NCI-H524 treated with DMSO at 0.1 percent for 48 hours (cell line): ENCODE measurements around the gene FXYD7.
"Not testable (repeated sequence)": the region's sequence is repeated elsewhere in the genome, so short reads cannot be mapped to it uniquely, and the experiment has no call there.

Source experiments
- DNase-seq: peaks from one replicate; lab custom pipeline; 2025; lab: John Stamatoyannopoulos, UW

Gene FXYD7, protein sequence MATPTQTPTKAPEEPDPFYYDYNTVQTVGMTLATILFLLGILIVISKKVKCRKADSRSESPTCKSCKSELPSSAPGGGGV

DNA sequence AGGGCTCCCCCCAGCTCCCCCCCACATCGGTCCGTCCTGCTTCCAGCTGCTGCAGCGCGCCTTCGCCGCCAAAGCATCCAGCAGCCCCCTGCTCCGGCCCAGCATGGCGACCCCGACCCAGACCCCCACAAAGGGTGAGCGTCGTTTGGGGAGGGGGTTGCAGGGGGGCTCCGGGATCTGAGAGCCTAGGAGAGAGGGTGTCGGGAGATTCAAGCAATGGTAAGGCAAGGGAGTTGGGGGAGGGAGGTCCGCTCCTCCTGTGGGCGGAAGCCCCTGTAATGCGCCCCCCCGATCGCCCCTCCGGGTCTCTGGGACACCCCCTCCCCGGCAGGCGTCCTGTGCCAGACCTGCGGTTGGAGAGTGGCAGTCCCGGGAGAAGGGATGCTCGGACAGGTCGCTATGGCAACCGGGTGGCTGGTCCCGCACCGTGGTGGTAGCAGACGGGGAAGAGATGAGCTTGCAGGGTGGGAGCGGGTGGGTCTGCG lies at the start of gene FXYD7:
TSS of gene FXYD7 (plus strand) at position 25 of the 485 bp plus-strand sequence. CDS start at position 104, 79 bp downstream.
- DNase-seq = no peak

DNA sequence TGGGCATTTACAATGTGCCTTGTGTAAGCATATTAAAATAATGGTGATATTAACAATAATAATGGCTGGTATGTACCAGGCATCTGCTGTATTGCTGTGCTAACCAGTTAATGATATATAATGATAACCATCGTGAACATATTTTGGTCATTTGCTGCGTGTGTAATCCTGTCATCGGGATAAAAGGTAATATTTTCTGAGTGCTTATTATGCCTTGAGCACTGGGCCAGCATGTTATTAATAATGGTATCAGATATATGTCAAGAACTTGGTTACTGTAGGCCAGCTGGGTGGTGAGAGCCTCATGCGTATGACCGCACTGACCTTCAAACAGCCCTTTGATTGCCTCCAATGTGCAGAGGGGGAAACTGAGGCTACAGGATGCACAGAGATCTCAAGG lies 49.6 kb upstream of the FXYD7 start:
- no peak for DNase-seq

DNA sequence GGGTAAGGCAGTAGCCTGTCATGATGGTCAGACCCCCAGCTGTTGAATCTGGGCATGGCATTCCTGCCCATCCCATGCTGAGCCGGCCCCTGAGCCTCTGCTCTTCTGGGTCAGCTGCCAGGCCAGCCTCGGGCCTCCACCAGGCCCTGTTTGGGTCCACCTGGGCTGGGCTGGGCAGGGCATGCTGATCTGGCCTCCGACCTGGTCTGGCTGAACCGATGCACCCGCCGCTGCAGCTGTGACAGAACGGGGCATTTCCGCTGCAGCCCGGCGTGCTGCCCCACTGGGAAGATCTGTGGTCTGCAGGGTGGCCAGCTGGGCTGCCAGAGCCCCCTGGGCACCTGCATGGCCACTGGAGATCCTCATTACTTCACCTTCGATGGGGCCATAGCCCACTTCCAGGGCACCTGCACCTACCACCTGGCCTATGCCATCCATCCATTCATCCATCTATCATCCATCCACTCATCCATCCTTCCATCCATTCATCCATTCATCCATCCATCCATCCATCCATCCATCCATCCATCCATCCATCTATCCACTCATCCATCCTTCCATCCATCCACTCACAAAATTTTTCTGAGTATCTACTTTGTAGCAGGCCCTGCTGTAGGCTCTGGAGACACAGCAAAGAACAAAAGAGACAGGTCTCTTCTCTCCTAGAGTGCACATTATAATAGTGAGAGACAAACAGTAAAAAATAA lies 49.0 kb upstream of the FXYD7 start:
- no peak for DNase-seq

DNA sequence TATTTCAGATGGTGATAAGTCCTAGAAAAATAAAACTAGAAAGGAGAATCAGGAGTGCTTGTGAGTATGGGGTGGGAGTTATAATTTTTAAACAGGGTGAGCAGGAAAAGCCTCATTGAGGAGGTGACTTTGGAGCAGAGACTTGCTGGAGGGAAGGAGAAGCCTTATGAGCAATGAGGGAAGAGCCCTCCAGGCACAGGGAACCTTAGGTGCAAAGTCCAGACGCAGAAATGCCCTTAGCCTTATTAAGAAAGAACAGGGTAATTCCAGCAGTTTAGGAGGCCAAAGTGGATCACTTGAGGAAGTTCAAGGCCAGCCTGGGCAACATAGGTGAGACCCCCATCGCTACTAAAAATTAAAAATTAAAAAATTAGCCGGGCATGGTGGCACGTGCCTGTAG lies 48.4 kb upstream of the FXYD7 start:
- no peak for DNase-seq

DNA sequence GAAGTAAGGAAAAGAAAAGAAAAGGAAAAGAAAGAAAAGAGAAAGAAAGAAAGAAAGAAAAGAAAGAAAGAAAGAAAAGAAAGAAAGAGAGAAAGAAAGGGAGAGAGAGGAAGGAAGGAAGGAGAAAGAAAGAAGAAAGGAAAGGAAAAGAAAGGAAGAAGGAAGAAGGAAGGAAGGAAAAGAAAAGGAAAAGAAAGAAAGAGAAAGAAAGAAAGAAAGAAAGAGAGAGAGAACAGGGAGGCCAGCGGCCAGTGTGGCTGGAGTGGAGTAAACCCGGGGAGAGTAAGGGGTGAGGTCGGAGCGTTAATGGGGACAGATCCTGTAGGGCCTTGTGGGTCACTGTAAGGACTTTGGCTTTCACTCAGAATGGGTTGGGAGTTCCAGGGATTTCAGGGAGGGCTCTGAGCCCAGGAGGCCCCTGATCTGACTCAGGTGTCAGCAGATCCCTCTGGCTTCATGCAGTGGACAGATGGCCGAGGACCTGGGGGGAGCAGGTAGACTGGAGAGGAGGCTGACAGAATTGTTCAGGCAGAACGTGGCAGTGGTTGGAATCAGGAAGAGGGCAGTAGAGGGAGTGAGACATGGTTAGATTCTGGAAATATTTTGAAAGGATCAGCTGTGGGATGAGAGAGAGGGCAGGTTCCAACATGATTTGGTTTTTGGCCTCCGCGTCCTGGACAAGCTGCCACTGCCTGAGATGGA lies 47.2 kb upstream of the FXYD7 start:
- peak; percentile 10 for DNase-seq

DNA sequence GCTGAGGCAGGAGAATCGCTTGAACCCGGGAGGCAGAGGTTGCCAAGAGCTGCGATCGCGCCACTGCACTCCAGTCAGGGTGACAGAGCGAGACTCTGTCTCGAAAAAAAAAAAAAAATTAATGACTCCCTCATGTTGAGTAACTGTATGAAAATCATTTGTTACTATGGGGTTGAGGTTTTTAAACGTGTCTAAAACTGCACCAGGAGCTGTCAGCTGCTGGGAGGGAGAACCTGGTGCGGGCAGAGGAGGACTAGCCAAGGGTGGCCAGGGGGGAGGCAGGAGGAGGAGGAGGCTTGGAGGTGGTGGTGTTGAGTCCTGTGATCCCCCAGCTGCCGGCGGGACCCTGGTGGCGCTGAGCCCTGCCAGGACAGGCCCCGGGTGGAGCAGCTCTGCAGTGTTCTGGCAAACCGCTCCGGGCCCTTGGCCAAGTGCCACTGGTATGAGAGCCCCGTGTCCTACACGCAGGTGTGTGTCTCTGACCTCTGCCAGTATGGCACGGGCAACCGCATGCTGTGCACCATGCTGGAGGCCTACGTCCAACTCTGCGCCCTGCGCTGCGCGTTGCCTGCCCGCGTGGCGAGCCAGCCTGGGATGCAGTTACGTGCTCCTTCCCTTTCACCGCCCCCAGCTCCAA lies 44.5 kb upstream of the FXYD7 start:
- DNase-seq = no peak

DNA sequence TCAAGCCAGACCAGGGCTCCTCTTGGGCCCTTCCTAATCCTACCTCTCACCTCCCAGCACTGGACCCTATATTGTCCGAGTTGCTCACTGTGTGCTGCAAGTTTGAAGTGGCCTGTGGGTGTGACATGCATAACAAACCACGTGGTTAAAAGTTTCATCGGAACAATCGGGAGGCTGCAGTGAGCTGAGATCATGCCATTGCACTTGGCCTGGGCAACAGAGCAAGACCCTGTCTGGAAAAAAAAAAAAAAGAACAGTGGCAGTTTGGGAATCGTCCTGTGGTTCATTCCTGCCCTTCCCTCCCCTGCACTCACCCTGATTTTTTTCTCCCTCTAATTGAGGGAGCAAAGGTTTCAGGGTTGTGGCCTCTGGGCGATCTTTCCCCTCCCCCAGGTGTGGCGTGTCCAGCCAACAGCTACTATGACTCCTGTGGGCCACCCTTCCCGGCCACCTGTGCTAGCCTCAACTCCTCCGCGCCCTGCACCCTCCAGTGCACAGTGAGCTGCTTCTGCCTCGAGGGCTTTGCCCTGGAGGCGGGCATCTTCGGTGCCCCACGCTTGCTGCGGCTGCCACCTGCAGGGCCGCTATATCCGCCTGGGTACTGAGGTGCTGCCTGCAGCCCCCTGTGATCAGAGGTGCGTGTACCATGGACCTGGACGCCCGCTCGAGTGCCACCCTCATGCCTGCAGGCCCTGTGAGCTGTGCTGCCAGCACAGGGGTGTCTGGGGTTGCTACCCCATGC lies 43.7 kb upstream of the FXYD7 start:
- DNase-seq = no peak

DNA sequence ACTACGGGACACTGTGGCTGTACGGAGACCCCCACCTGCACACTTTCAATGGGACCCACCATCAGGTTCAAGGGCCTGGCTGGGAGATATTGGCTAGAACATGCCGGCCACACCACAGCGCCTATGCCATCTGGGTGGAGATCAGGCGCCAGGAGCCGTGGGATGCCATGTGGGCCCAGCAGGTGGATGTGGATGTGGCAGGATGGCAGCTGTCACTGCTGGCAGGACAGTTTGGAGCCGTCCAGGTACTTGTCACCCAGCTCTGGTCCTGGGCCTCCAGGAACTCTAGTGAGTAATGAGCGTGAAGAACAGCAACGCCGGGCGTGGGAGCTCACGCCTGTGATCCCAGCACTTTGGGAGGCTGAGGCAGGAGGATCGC lies 43.2 kb upstream of the FXYD7 start:
- no peak for DNase-seq

DNA sequence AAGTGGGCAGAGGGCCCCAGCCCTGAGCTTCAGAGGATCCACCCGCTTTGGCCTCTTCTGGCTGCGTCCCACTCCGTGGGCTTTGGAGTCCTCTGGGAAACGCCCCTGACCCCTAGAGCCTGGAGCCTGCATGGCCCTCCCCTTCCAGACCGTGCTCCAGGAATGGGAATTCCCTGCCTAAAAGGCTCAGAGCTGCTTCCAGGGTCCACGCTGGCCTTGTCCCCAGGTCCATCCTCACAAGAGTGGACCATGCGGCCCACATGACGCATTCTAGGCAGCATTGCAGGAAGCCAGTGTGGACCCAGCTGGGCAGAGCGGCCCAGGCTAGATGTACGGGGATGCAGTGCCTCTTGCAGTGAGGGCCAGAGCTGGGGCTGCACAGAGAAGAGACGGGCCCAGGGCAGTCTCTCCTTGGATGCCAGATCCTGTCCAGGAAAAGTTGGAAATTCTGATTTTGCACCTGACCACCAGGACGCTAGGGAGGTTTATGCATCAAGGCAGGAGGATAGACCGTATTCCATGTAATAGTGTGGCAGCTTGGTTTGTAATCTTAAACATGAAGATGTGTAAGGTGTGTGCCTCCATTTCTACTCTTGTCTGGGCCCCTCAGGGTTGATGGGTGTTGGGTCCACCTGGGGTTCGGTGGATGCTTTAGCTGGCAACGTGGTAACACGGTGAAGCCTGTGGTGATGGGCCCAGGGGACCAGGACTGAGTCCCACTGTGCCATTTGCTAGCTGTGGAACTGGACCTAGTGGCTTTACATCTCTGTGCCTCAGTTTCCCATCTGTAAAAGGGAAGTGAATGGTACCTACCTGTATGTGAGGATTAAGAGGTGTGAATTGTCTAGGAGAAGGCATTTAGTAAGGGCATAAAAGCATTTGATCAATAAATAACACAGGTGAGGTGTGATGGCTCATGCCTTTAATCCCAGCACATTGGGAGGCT lies 42.2 kb upstream of the FXYD7 start:
- no peak for DNase-seq

DNA sequence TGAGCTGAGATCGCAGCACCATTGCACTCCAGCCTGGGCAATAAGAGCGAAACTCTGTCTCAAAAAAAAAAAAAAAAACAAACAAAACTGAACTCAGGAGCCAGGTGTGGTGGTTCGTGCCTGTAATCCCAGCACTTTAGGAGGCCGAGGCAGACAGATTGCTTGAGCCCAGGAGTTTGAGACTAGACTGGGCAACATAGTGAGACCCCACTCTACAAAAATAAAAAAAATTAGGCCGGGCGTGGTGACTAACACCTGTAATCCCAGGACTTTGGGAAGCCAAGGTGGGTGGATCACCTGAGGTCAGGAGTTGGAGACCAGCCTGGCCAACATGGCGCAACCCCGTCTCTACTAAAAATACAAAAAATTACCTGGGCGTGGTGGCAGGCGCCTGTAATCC lies 41.1 kb upstream of the FXYD7 start:
- DNase-seq = not testable (repeated sequence)

DNA sequence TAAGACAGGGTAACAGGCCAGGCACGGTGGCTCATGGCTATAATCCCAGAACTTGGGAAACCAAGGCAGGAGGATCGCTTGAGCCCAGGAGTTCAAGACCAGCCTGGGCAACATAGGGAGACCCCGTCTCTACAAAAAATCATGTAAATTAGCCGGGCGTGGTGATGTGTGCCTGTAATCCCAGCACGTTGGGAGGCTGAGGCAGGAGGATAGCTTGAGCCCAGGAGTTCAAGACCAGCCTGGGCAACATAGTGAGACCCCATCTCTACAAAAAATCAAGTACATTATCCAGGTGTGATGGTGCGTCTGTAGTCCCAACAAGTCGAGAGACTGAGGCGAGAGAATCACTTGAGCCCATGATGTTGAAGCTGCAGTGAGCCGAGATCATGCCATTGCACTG lies 39.4 kb upstream of the FXYD7 start:
- not testable (repeated sequence) for DNase-seq

DNA sequence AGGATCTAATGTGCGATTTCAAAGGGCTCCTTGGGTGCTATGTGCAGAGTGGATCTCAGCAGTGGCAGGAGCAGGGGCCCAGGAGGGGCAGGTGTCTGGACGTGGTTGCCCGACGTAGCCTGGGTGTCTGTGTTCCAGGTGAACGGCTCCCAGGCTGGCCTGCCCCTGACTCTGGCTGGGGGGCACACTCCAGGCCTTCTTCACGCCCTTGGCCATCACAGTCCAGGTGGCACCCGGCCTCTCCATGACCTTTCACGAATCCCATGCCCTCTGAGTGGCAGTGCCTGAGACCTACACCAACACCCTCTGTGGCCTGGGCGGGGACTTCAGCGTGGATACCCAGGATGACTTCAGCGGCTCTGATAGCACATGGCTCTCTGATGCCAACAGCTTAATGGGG lies 38.7 kb upstream of the FXYD7 start:
- no peak for DNase-seq

DNA sequence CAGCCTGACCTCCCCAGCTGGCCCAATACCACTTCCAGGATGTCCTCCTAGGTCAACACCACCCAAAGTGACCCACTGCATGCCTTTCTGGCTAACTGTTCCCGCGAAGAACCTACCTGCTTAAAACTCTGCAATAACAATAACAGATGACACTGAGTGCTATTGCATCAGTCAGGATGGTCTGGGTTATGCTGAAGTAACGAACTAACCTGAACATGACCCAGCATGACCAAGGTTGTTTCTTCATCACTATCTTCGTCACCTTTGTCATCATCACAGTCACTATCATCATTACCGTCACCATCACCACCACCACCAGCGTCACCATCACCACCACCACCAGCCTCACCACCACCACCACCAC lies 38.0 kb upstream of the FXYD7 start:
- DNase-seq = no peak

DNA sequence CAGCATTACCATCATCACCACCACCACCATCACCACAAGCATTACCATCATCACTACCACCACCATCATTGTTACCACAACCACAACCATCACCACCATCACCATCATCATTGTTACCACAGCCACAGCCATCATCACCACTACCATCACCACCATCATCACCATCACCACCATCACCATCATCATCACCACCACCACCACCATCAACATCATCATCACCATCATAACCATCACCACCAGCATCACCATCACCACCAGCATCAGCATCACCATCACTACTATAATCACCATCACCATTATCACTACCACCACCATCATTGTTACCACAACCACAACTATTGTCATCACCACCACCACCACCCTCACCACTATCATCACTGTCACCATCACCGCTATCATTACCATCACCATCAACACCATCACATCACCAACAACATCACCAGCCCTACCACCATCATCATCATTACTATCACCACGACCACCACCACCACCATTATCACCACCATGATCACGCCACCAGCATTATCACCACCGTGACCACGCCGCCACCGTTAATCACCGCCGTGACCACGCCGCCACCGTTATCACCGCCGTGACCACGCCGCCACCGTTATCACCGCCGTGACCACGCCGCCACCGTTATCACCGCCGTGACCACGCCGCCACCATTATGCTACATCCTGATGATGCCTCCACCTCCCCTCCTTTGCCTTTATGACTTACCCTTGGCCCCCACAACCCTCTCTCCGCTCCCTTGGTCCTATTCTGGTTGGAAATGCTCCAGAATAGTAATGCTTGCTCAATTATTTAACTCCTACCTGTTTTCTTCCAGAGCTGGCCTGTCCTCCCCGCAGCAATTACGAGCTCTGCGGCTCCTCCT lies 37.4 kb upstream of the FXYD7 start:
- no peak for DNase-seq

DNA sequence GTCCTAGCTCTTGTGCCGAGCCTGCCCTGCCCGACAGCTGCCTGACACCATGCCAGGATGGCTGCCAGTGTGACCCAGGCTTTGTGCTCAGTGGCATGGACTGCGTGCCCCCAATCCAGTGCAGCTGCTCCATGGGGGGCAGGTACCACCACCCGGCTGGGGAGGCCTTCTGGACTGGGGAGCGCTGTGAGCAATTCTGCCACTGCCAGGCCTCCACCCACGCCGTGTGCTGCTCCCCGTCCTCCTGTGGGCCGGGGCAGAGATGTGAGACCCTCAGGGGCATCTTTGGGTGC lies 36.8 kb upstream of the FXYD7 start:
- no peak for DNase-seq

DNA sequence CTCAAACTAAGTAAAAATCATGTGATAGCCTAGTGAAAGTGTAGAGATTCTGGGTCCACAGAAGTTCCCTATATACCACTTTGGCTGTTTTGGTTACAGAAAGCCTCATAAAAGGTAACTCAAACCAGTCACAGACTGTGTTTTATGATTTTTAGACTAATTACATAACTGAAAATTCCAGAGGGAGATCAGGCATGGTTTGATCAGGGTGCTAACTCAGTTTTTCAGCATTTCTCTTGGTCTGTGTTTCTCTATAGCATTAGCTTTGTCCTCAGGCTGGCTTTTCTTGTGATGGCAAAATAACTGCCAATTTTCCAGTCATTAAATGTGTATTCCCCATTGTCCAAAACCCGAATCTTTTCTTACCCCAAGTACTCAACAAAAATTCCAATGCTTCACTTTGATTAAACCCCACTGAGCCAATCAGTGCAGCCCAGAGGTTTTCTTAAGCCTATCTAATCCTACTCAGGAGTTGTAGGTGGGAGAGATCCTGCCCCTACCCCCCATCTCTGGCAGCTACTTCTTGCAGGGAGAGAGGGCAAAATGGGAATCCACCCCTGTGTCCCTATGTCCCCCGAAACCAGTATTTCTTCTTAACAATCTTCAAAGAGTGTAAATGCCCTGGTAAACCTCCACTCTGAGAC lies 36.0 kb upstream of the FXYD7 start:
- no peak for DNase-seq

DNA sequence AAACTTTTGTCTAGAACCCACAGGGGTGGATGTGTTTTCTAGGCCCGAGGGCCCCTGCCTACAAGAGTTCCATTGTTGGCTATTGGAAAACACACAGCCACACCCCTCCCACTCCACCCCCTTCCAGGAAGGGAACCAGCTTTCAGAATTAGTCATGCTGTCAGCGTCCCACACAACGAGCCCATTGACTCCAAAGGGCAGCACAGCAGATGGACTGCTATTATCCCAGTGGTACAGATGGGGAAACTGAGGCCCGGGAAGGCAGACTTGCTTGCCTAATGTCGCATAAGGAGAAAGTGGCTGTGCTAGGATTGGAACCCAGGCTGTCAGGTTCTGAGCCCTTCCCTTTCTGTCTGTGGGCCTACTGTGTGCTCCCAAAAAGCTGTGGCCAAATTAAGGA lies 35.5 kb upstream of the FXYD7 start:
- no peak for DNase-seq

DNA sequence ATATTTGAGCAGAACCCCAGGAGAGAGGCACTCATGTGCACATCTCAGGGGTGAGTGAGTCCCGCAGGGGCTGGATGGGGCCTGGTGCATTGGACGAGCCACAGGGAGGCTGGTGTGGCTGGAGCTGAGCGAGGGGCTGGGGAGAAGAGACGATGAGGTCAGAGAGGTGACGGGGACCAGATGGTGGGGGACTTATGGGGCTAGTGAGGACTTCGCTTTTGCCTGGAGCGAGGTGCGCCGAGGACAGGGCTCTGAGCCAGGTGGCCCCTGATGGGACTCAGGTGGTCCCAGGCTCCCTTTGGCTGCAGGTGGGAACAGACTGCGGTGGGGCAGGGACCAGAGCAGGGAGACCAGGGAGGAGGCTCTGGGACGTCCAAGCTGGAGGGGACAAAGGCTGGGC lies 34.3 kb upstream of the FXYD7 start:
- no peak for DNase-seq

DNA sequence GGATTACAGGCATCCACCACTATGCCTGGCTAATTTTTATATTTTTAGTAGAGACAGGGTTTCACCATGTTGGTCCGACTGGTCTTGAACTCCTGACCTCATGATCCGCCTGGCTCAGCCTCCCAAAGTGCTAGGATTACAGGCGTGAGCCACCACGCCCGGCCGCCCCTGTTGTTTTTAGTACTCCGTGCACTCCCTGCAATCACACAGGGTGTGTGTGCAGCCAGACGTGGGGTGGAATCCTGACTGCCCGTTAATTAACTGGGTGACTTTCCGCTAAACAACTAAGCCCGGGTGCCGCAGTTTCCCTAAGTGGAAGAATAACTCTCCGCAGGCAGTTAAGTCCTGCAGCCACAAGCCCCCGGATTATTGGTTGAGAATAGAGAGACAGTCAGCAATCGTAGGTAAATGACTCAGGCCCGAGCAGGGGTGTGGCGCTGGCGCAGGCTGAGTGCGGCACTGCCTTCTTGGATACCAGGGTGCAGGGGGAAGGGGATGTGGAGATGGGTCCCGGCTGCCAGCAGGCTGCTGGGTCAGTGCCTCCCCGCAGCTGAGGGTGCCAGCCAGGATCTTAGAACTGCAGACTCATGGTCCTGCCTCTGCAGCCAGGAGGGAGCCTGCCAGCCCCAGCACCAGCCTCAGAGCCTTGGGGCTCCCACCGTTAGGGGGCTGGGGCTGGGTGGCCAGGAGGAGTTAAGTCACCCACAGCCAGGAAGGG lies 33.5 kb upstream of the FXYD7 start:
- no peak for DNase-seq
